ENCODE measurements around the gene NIF3L1.

NIF3L1 gene

GRCh38 chr2:200845194-200845593, 44.0 kb upstream of the NIF3L1 start:
- TF ChIP-seq MAX (IDR thresholded peaks at IDR 0.05): no peak
- no peak for TF ChIP-seq TEAD4 (IDR thresholded peaks at IDR 0.05)
- TF ChIP-seq REST (IDR thresholded peaks at IDR 0.05; ENCODE audit: low read depth): no peak
- no peak for TF ChIP-seq EGR1 (IDR thresholded peaks at IDR 0.05)
- no peak for TF ChIP-seq TCF12 (IDR thresholded peaks at IDR 0.05; ENCODE audit: low read depth)
- TF ChIP-seq CEBPB (IDR thresholded peaks at IDR 0.05): no peak
- TF ChIP-seq CREB1 (IDR thresholded peaks at IDR 0.05; ENCODE audit: low read depth): no peak

- TF ChIP-seq MAX (IDR thresholded peaks at IDR 0.05) (no peak), TEAD4 (IDR thresholded peaks at IDR 0.05) (no peak), USF1 (IDR thresholded peaks at IDR 0.05) (no peak), TAF1 (IDR thresholded peaks at IDR 0.05; ENCODE audit: low read depth) (no peak), REST (IDR thresholded peaks at IDR 0.05; ENCODE audit: low read depth) (no peak), RAD21 (IDR thresholded peaks at IDR 0.05; ENCODE audit: low read depth) (no peak), YY1 (IDR thresholded peaks at IDR 0.05; ENCODE audit: low read depth) (no peak)
These were observed 43.4 kb upstream of the NIF3L1 start for GRCh38 chr2:200845669-200846325.

- no peak for TF ChIP-seq EGR1 (IDR thresholded peaks at IDR 0.05)
- no peak for TF ChIP-seq CREB1 (IDR thresholded peaks at IDR 0.05; ENCODE audit: low read depth)
- TF ChIP-seq USF1 (IDR thresholded peaks at IDR 0.05): no peak
- TF ChIP-seq NFIC (IDR thresholded peaks at IDR 0.05): no peak
- TF ChIP-seq CEBPB (IDR thresholded peaks at IDR 0.05): no peak
- TF ChIP-seq ZBTB7A (IDR thresholded peaks at IDR 0.05; ENCODE audit: low read depth): no peak
- no peak for TF ChIP-seq YY1 (IDR thresholded peaks at IDR 0.05; ENCODE audit: low read depth)
- no peak for TF ChIP-seq TAF1 (IDR thresholded peaks at IDR 0.05; ENCODE audit: low read depth)
- TF ChIP-seq RAD21 (IDR thresholded peaks at IDR 0.05; ENCODE audit: low read depth): no peak
- TF ChIP-seq REST (IDR thresholded peaks at IDR 0.05; ENCODE audit: low read depth): no peak
- TF ChIP-seq FOXM1 (IDR thresholded peaks at IDR 0.05; ENCODE audit: borderline replicate concordance, low read depth): no peak
- TF ChIP-seq MAX (IDR thresholded peaks at IDR 0.05): no peak
- no peak for TF ChIP-seq TEAD4 (IDR thresholded peaks at IDR 0.05)
- TF ChIP-seq EP300 (IDR thresholded peaks at IDR 0.05; ENCODE audit: borderline replicate concordance): no peak
- TF ChIP-seq TCF12 (IDR thresholded peaks at IDR 0.05; ENCODE audit: low read depth): no peak
These were observed 41.9 kb upstream of the NIF3L1 start for GRCh38 chr2:200847269-200847668.

GRCh38 chr2:200847939-200848338, 41.2 kb upstream of the NIF3L1 start:
- no peak for TF ChIP-seq REST (IDR thresholded peaks at IDR 0.05; ENCODE audit: low read depth)
- no peak for TF ChIP-seq EGR1 (IDR thresholded peaks at IDR 0.05)
- no peak for TF ChIP-seq MAX (IDR thresholded peaks at IDR 0.05)
- TF ChIP-seq EP300 (IDR thresholded peaks at IDR 0.05; ENCODE audit: borderline replicate concordance): no peak

All from Ishikawa (cell line).